HG03469 (cell line): Measurements from ENCODE around the gene UBE2Z.
"Not testable (repeated sequence)": the region's sequence is repeated elsewhere in the genome, so short reads cannot be mapped to it uniquely, and the experiment has no call there.

Source experiments
- ATAC-seq: cut with Tn5 transposase; IDR thresholded peaks from one replicate; pipeline ENCODE4 v1.9.1; 2021; ENCODE audit warnings: mild to moderate bottlenecking, moderate library complexity, moderate number of reproducible peaks; ENCODE audit not compliant: unreplicated experiment

UBE2Z gene

GRCh38 chr17:48903401-48903800 is 4.8 kb upstream of the UBE2Z start:
- ATAC-seq: no peak

GRCh38 chr17:48904428-48904827 is 3.8 kb upstream of the UBE2Z start:
- ATAC-seq: no peak

DNA sequence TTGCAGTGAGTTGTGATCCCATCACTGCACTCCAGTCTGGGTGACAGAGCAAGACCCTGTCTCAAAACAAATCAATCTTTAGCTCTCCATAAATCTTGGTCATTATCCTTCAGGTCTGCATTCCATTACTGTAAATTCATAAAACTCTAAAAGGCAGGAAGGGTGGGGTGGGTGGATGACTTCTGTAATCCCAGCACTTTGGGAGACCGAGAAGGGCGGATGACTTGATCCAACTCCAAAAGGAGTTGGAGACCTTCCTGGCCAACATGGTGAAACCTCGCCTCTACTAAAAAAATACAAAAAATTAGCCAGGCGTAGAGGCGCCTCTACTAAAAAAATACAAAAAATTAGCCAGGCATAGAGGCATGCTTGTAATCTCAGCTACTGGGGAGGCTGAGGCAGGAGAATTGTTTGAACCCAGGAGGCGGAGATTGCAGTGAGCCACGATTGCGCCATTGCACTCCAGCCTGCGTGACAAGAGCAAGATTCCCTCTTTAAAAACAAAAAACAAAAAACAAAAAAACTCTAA is 2.2 kb upstream of the UBE2Z start:
- no peak for ATAC-seq

GRCh38 chr17:48907713-48908046 is 527 bp upstream of the UBE2Z start:
- ATAC-seq: no peak

DNA sequence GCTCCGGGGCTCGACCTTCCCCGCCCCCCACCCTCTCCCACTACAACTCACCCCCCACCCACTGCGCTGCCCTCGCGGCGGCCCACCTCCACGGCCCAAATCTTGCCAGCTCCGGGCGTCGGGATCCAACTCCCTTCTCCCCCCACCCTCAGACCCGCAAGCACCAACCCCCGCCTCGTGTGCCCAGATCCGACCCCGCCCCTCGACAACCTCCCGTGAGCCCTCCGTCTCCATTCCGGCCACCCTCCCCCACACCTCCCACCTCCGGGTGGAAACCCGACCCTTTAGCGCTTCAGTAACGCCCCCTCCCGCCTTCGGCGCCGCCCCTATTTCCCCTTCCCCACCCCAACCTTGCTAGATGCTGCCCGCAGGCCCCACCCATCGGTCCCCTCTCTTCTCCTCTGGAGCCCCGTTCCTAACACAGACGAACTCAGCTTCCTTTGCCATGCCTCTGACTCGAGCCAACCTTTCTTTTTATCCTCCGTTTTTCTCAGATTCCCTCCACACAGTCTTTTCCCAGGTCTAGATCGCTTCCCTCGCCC is 717 bp downstream of the UBE2Z start:
- ATAC-seq: no peak

GRCh38 chr17:48909783-48910182 is 1.6 kb downstream of the UBE2Z start:
- ATAC-seq: no peak

- no peak for ATAC-seq
Observed at GRCh38 chr17:48910370-48910769, 2.2 kb downstream of the UBE2Z start.

GRCh38 chr17:48912476-48912875 is 4.3 kb downstream of the UBE2Z start:
- no peak for ATAC-seq

DNA sequence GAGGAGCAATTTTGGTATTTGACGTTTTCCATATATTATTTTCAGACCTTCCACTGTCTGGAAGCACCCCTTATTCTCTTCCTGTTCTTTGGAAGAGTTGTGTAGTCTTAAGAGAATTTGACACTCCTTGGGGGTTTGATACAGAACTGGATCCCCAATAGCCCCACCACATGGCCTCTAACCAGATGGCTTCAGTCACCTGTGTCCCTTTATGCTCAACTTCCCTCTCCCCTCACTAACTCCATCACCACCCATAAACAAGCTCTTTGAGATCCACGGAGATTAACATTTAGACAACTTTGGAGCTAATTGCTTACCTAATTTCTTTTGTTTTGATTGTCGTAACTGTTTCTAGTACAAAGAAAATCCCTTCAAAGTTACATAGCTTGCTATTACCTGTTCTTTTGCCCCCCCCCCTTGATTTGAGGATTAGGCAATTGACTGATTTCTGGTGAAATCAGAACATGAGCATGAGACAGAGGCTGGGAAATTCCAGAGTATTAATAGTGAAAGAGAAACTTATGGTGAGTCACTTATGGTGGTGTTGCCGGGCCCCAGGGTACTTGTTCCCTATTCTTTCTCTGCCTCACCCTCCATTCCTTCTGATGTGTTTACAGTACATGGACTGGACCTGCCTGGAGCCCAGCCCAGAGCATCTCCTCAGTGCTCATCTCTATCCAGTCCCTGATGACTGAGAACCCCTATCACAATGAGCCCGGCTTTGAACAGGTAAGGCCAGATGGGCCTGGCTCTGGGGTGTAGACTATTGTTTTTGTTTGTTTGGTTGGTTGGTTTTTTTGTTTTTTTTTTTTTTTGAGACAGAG is 7.5 kb downstream of the UBE2Z start:
- no peak for ATAC-seq

DNA sequence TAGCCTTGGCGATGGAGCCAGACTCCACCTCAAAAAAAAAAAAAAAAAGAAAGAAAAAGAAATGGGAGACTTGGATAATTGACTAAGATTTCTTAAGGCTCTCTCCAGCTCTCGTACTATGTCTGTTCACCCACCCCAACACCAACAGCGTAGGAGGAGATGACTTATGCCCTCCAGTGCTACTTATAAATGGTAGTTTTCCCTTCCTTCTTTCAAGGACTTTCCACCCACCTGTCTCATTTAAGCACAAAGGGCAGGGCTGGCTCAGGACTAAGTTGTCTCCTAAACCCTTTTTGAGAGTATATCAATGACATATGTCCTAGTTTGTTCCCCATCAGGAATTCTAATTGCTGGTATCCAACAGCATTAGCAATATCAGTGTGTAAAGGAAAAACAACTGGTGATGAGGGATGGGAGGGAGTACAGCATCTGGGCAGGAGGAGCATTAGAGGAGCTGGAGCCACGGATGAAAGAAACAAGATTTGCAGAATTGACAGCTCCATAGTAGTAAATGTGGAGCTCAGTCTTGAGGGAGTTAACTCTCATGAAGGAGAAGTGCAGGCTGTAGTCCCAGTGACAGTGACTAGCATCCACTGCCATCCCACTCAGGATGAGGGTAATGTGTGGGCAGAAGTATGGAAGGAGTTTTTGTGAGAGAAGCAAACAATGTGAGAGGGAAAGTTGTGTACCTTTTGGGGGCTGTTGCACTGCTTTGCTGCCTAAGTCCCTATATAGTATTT is 17.2 kb downstream of the UBE2Z start:
- ATAC-seq: no peak

DNA sequence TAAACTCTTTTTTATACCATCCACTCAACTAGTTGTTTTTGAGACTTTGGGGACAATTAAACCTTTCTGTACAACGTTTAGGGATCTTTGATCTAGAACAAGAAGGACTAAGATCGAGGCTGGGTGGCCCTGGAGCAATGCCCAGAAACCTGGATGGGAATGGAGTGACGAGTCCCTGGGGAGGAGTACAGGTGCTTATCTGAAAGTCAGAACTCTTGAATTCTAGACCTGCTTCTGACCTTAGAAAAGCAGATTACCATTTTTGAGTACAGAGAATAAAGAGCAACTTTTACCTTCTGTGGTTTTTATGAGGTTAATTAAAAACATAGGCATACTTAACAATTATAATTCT is 17.8 kb downstream of the UBE2Z start:
- no peak for ATAC-seq

GRCh38 chr17:48927978-48928745 is 20.0 kb downstream of the UBE2Z start:
- no peak for ATAC-seq

- no peak for ATAC-seq
Observed at GRCh38 chr17:48928876-48929811, 20.9 kb downstream of the UBE2Z start.

DNA sequence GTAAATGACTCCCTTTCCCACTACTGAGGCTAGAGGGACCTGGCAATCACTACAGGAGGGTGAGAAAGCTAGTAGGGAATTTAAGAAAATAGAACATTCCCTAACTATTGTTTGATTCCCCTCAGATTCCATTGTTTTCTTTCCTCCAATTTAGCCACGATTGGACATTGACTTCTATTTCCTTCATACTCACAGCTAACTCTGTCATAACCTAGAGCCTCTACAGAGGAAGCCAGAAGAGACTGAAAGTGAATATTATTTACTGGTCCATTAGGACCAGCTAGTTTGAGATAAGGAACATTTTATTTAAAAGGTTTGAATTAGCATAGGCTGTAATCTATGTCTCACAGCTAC is 21.6 kb downstream of the UBE2Z start:
- no peak for ATAC-seq

GRCh38 chr17:48930435-48930873 is 22.2 kb downstream of the UBE2Z start:
- no peak for ATAC-seq

DNA sequence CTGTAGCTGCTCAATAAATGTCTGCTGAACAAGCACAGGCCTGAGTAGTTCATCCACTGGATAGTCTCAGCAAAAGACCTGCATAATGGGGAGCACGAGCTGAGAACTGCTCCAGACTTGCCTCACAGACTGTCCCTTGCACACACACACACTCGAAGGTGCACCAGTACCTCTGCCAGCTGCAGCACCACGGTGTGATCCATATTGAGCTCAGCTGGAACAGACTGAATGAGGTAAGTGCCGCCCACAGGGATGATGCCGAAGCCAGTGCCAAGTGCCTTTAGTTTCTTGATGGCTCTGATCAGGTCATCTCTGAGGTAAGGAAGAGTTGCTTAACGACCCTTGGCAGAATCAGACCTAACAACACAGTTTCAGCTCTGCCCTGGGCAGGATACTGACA is 24.8 kb downstream of the UBE2Z start:
- ATAC-seq: no peak

DNA sequence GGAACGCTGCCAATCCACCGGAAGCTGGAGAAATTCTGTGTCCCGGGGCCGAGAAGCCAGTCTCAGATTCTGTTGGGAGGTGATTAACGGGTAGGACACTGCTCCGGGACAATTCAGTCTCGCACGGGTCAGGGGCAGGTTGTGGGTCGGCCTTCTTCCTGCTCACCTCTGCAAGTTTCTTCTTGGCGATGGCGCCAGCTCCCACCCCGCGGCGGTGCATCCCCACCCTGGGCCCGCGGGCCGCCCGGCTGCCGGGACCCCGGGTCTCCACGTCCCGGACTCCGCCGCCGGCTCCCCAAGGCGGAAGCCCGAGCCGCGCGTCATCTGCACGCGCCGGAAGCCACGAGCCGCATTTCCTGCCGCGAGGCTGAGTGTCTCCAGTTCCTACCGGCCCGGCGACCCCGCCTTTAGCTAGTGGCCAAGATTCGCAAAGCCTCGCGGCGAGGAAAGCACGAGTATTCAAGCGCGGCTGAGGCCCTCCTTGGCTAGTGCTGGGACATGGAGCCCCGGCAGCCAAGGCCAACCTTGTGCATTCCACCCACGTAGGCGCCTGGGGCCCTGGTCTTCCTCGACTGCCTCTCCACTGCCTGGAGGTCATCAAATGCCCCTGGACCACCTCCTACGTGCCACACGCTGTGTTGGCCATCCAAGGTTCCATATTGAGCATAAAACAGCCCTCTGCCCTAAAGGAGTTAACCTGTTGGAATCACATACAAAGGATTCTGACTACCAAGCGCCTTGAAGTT is 36.5 kb downstream of the UBE2Z start, which contains the start of gene SNF8:
Gene SNF8 (minus strand): TSS at position 328 of the 746 bp plus-strand sequence. CDS start 108 bp downstream, at position 220.
- peak; percentile 69 for ATAC-seq

DNA sequence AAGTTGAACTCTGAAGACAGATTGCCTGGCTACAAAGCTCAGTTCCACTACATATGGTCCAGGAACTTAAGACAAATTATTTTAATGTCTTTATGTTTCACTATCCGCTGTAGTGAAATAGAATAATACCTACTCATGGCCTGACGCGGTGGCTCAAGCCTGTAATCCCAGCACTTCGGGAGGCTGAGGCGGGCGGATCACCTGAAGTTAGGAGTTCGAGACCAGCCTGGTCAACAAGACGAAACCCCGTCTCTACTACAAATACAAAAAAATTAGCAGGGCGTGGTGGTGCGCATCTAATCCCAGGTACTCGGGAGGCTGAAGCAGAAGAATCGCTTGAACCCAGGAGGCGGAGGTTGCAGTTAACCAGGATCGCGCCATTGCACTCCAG is 37.0 kb downstream of the UBE2Z start:
- not testable (repeated sequence) for ATAC-seq

DNA sequence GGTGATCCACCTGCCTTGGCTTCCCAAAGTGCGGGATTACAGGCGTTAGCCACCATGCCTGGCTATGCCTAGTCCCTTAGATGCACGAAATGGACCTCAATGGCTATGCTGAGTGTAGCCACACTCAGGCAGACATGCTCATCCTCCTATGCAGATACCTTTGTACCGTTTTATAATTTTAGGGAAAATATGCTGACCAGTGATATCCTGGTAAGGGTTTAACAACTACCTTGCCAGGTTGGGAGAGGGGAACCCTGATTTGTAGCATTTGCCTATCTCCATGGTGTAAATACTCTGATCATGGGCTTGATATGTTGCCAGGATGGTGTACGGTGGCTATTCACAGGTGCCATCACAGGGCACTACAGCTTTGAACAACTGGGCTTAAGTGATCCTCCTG is 43.4 kb downstream of the UBE2Z start:
- no peak for ATAC-seq
